NCI-H345 (cell line): ENCODE results near the gene CCDC93.
"Not testable (repeated sequence)": the region's sequence is repeated elsewhere in the genome, so short reads cannot be mapped to it uniquely, and the experiment has no call there.

Experiments used
- DNase-seq: peaks from one replicate; lab custom pipeline; 2025; lab: John Stamatoyannopoulos, UW

CCDC93 gene

DNA sequence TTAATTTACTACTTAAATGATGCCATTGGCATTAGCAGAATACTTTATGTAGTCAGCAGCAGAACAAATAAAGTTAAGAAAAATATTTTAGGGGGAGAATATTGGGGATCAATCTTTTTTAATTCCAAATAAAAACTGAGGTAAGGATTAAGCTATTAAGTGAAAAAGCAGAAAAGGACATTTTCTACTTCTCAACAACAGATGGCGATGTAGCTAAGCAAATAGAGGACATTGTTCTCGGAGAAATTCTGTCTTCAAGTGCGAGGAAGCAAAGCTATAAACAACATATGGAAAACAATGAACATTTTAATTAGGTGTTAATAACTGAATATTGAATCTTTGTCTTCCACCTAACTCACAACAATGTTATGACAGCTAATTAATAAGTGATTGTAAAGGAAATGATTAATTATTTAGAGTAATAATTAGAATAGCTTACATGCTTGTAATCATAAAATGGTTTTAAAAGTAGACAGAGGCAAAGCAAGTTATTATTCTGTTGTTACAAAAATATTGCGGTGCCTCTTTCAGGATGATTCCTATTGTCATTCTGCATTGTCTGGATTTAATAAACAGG, 32.9 kb upstream of the CCDC93 start:
- peak; percentile 42 for DNase-seq

DNA sequence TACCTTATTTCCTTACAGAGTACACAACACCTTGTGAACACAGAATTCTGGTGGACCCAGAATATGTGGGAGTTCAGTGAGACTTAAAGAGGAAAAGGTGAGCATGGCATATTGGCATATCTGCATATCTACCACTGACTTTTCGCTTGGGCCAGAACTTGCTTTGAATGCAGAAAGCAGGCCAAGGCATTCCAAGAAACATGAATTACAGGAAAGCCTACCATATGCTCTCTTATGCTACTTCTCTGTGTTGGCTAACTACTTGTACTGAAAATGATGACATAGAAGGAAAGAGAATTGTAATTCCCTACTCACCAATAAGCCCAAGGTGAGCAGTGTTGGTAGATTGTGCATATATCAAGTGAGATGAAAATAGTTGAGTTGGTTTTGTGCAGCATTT, 31.4 kb upstream of the CCDC93 start:
- DNase-seq: no peak

- no peak for DNase-seq
Measured at GRCh38 chr2:118044854-118045253, 31.0 kb upstream of the CCDC93 start.

DNA sequence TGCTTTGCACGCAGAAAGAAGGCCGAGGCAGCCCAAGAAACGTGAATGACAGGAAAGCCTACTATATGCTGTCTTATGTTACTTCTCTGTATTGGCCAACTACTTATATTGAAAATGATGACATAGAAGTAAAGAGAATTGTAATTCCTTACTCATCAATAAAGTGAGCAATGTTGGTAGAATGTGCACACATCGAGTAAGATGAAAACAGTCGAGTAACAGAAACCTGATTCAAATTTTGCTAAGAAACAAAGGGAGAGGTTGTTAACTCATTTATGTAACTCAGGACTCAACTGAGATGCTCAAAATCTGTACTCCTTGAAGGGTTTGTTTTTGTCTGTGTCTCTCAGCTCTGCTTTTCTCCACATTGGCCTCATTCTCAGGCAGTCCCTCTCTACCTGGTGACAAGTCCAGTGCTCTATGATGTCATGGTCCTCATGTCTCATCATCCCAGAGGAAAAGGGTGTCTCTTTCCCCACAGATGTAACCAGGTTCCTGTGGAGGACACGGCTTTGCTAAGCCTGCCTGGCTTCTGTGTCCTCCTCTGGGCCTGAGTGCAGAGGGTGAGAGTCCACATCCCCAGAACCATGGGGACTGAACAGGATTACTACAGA, 30.3 kb upstream of the CCDC93 start:
- no peak for DNase-seq

DNA sequence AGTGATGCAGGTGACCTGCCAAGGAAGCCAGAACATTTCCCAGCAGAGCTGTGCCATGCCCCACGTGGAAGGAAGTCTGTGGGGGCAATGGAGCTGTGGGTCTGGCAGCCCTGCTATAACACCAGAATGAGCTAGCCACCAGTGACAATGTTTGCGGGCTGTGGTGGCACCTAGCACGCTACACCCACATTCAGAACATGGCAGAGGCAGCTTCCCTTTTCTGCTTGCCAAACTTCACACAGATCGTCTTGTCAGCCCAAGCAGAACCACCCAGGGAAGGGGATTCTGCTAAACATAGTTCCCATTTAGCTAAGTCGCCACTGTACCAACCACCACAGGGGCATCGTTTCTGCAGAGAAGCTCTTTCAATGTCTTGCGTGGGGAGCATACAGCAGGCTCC, 27.0 kb upstream of the CCDC93 start:
- DNase-seq: no peak

GRCh38 chr2:118032169-118033013, 18.5 kb upstream of the CCDC93 start:
- peak; percentile 26 for DNase-seq

- DNase-seq: no peak
Measured at GRCh38 chr2:118031566-118031965, 17.7 kb upstream of the CCDC93 start.

- no peak for DNase-seq
Measured at GRCh38 chr2:118029025-118029424, 15.2 kb upstream of the CCDC93 start.

- no peak for DNase-seq
Measured at GRCh38 chr2:118021356-118021755, 7.5 kb upstream of the CCDC93 start.

DNA sequence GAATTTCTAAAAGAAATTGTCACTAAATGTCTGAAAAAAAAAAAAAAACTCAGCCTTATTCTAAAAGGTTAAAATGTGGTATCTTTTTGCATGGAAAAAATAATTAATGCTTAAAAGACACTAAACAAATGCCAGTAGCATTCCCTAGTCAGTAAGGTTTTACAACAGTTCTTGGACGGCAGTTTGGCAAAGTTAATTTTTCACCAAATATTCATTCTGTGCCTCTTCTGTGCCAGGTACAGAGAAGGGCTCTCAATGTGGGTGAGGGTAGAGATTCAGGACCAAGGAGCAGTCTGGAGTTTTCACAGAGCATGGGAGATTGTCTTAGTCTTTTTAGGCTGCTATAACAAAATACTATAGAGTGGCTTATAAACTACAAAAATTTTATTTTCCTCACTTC, 6.0 kb upstream of the CCDC93 start:
- DNase-seq: no peak

- no peak for DNase-seq
Measured at GRCh38 chr2:118016911-118017310, 3.0 kb upstream of the CCDC93 start.

DNA sequence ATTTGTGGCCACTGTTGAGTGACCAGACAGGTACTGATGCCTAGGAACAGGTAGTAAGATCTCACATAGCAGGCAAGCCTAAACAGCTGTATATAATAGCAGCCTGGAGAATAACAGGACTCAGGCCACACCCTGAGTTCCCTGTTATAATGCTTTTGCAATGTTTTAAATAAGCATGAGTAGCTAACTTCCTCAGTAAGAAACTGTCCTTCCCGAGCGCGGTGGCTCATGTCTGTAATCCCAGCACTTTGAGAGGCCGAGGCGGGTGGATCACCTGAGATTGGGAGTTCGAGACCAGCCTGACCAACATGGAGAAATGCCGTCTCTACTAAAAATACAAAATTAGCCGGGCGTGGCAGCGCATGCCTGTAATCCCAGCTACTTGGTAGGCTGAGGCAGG, 1.9 kb upstream of the CCDC93 start:
- not testable (repeated sequence) for DNase-seq

- DNase-seq: peak; percentile 32
Measured at GRCh38 chr2:118014492-118014824, 588 bp upstream of the CCDC93 start.

GRCh38 chr2:118013221-118013723, 598 bp downstream of the CCDC93 start:
- DNase-seq: peak; percentile 52

- no peak for DNase-seq
Measured at GRCh38 chr2:118012778-118013177, 1.1 kb downstream of the CCDC93 start.

GRCh38 chr2:118010473-118010872, 3.4 kb downstream of the CCDC93 start:
- DNase-seq: no peak

DNA sequence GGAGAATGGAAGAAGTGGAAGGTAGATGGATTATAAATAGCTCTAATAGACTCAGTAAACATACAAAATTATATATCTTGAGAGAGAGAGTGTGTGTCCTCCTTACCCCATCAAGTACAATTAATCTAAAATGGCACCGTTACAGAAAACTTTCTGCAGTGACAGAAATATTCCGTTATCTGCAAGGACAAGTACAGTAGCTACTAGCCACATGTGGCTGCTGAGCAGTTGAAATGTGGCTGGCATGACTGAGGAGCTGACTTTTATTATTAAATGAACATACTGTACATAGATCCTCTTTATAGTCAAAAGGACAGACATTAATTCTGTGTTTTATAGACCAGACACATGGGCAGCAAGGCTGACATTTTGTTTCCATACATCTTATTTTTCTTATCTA, 7.0 kb downstream of the CCDC93 start:
- DNase-seq: no peak

DNA sequence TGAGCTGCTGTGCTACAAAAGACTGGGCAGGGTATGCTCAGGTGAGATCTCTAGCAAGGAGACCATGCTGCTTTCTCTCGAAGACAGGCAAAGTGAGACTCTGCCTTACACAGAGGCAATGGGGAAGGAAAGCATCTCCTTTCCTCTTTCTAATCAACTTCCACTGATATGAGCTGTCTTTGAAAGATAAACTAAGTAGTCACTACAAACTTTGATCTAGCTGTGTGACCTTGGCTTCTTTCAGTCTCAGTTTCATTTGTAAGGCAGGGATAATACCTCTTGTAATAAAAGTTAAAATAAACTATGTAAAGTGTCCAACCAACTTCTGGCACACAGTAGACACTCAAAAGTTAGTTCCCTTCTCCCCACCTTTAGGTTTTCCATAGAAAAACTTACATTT, 7.5 kb downstream of the CCDC93 start:
- no peak for DNase-seq

DNA sequence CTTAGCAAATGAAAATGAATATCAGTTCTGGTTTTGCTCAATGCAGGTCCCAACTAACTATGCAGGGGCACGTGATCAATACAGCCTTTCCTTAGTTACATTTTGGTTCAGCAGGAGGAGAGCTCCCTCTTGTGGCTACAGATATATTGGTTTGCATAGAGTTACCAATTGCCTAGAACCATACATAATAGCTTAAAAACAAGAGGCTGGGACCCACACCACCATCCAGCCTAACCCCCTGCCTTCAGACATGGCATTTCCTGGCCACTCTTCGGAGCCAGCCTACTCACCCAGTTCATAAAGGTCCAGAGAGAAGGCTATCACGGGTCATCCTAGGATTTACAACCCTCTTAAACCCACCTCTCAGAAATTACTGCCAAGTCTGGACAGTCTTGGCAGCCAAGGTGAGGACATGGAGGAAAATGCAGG, 10.5 kb downstream of the CCDC93 start:
- peak; percentile 53 for DNase-seq

GRCh38 chr2:118000041-118000440, 13.8 kb downstream of the CCDC93 start:
- no peak for DNase-seq

- DNase-seq: no peak
Measured at GRCh38 chr2:117997872-117998454, 15.9 kb downstream of the CCDC93 start.

GRCh38 chr2:117996525-117996924, 17.3 kb downstream of the CCDC93 start:
- DNase-seq: no peak

DNA sequence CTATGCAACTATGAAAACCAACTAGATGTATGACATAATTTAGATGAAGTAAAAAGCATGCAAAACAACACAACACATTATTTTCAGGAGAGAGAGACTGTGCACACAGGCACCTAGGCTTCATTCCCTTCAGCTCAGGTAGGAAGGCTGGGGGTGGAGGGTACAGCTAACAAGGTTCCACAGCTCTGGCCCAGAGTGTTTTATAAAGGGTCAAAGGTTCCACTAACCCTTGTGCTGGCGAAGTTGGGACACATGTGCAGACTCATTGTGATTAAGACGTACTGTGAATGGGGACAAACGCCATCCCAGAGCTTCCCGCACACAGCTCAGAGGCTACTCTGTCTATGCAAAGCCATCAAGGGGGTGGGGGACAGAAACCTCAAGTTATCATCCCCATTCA, 19.1 kb downstream of the CCDC93 start:
- no peak for DNase-seq
